ENCODE results near the gene HIPK2. TPM values are rescaled to one million over a fixed set of nuclear protein-coding genes. Genes with fewer than 3 reads are reported as not detected.
A peak's percentile ranks its signal among the peaks of the same experiment; 100 is the strongest.

Gene HIPK2
- total RNA-seq, 2 donors from 2014 or later, result 49.4 to 68.5 TPM

DNA sequence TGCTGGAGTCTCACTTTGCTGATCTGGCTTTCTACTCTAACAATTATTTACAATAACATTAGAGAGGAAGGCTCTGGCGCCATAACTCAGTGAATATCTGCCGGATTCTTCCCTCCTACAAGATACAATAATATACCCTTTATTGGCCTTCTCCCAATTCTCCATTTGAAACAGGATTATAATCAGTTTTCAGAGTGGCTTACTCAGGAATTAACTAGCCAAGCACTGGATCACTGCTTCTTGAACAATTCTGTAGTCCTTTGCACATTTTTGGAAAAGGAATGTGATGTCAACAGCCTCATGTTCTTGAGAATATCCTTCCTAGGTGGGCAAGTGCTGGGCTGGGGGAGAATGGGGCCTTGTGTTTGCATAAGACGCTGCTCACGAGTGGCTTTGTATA is 125.9 kb downstream of the HIPK2 start:
- Histone ChIP-seq H3K4me1 (ENCODE audit: control insufficient read depth in 1 of 2, low read depth in 2 of 2) (peaks cover 0 to 20% of the 10 kb centered on the region in 2 donors), H3K9me3 (no peaks in the 10 kb centered on the region), H3K27ac (no peak overlapping the region), H3K4me3 (no peak overlapping the region), H3K27me3 (replicated peaks; ENCODE audit: insufficient read depth) (no peaks in the 10 kb centered on the region), H3K36me3 (peaks cover 3% of the 10 kb centered on the region)
- no peak for ATAC-seq (ENCODE audit: insufficient number of reproducible peaks, low FRiP score, low read depth)
- DNase-seq (ENCODE audit: low spot score), result no peak
- TF ChIP-seq, protein P1, sequence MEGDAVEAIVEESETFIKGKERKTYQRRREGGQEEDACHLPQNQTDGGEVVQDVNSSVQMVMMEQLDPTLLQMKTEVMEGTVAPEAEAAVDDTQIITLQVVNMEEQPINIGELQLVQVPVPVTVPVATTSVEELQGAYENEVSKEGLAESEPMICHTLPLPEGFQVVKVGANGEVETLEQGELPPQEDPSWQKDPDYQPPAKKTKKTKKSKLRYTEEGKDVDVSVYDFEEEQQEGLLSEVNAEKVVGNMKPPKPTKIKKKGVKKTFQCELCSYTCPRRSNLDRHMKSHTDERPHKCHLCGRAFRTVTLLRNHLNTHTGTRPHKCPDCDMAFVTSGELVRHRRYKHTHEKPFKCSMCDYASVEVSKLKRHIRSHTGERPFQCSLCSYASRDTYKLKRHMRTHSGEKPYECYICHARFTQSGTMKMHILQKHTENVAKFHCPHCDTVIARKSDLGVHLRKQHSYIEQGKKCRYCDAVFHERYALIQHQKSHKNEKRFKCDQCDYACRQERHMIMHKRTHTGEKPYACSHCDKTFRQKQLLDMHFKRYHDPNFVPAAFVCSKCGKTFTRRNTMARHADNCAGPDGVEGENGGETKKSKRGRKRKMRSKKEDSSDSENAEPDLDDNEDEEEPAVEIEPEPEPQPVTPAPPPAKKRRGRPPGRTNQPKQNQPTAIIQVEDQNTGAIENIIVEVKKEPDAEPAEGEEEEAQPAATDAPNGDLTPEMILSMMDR (IDR thresholded peaks at IDR 0.05), result no peak

DNA sequence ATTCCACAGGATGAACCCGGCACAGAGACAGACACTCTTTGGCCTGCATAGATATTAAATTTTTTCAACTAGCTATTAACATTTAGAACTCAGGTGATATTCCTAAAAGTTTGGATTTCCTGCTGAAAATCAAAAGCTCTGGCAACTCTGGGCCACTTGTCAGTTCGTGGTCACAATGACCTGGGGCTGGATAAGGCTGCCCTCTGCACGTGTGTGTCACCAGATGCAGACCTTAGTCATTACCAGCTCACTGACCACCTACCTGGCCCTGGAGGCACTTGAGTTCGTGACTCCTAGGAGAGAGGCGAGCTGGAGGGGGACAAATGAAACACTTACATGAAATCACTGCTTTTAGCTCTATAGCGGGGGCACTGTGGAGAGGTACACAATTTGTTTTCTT is 126.5 kb downstream of the HIPK2 start:
- Histone ChIP-seq H3K27me3 (replicated peaks; ENCODE audit: insufficient read depth) (no peaks in the 10 kb centered on the region), H3K4me3 (no peak overlapping the region), H3K4me1 (ENCODE audit: control insufficient read depth in 1 of 2, low read depth in 2 of 2) (peaks cover 5 to 20% of the 10 kb centered on the region in 2 donors), H3K27ac (no peak overlapping the region), H3K36me3 (peaks cover 3% of the 10 kb centered on the region), H3K9me3 (no peaks in the 10 kb centered on the region)
- DNase-seq (ENCODE audit: low spot score) (no peak), ATAC-seq (ENCODE audit: insufficient number of reproducible peaks, low FRiP score, low read depth) (no peak)
- TF ChIP-seq, protein P1 (IDR thresholded peaks at IDR 0.05), result no peak

DNA sequence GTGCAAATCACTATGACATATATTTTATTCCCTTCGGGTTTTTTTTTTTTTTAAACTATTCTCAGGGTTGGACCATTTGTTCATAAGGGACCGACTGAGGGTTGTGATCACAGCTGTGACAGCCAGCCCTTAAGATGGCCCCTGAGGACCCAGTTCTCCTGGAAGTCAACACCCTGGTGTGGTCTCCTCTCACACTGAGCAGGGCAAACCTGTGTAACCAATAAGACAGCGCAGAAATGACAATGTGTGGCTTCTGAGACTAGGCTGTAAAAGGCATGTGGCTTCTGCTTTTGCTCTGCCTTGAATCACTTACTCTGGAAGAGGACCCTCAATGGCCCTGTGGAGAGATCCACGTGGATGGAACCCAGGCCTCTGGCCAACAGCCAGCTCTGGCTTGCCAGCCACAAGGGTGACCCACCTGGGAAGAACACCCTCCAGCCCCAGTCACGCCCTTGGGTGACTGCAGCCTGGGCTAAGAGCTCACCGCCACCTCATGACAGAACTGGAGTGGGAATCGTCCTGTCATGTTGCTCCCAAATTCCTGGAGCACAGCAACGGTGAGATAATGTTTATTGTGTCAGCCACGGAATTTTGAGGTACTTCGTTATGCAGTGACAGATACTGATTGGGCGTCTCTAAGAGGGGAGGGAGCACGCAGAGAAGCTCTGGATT is 127.2 kb downstream of the HIPK2 start:
- no peak overlapping the region for H3K27ac ChIP-seq
- no peaks in the 10 kb centered on the region for H3K27me3 ChIP-seq (replicated peaks; ENCODE audit: insufficient read depth)
- ATAC-seq (ENCODE audit: insufficient number of reproducible peaks, low FRiP score, low read depth) (no peak), DNase-seq (ENCODE audit: low spot score) (no peak)
- peaks cover 6 to 24% of the 10 kb centered on the region in 2 donors for H3K4me1 ChIP-seq (ENCODE audit: control insufficient read depth in 1 of 2, low read depth in 2 of 2)
- TF ChIP-seq, protein P1 (IDR thresholded peaks at IDR 0.05), result no peak
- no peaks in the 10 kb centered on the region for H3K9me3 ChIP-seq
- H3K36me3 ChIP-seq, result peaks cover 3% of the 10 kb centered on the region
- H3K4me3 ChIP-seq, result no peak overlapping the region

DNA sequence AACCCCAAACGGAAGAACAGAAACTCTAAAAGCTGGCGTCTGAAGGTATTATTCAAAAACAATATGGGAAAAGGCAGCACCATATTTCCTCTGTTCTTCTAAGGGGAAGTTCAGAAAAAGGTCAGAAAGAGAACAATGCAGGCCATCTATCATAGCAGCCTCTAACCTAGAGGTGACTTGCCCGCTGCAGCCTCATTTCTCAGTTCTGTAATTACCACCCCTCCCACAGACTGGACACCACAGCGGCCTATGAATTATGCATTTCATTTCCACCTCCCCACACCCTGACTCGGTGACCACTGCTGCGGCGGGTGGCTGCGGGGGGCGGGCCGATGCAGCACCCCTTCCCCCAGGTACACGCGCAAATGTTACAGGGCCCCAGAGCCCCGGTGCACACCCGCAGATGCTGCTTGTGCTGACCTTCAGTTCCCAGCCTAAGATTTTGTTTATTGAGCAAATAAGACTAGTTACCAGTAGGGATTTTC is 128.8 kb downstream of the HIPK2 start:
- ATAC-seq (ENCODE audit: insufficient number of reproducible peaks, low FRiP score, low read depth) (no peak), DNase-seq (ENCODE audit: low spot score) (no peak)
- H3K4me1 ChIP-seq (ENCODE audit: control insufficient read depth in 1 of 2, low read depth in 2 of 2), result peaks cover 9 to 30% of the 10 kb centered on the region in 2 donors
- H3K4me3 ChIP-seq, result peak overlapping the region; percentile 10
- no peak overlapping the region for H3K27ac ChIP-seq
- no peaks in the 10 kb centered on the region for H3K27me3 ChIP-seq (replicated peaks; ENCODE audit: insufficient read depth)
- H3K9me3 ChIP-seq, result no peaks in the 10 kb centered on the region
- TF ChIP-seq, protein P1 (IDR thresholded peaks at IDR 0.05), result no peak
- H3K36me3 ChIP-seq, result no peaks in the 10 kb centered on the region

DNA sequence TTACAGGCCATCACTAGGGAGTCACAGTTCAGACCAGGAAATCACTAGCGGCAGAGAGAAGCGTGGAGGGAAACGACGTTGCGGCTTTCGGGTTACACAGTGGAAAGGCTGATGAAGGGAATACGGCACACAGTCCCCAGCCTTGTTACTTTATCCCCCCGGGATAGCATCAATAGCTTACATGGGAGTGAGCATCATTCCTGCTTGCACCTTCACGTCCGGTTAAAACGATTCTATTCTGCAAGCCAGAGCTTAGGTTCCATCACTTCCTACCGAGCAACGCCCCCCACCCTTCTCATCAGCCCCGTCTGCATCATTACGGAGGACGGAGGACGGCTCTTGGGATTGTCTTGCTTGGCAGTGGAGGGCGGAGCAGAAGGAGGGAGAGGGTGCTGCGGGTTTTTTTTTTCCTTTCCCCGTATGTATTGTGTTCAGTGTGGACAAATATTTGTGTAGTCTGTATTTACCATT is 129.4 kb downstream of the HIPK2 start:
- Histone ChIP-seq H3K9me3 (no peaks in the 10 kb centered on the region), H3K4me3 (peak overlapping the region; percentile 10), H3K27me3 (replicated peaks; ENCODE audit: insufficient read depth) (no peaks in the 10 kb centered on the region), H3K27ac (no peak overlapping the region), H3K36me3 (no peaks in the 10 kb centered on the region), H3K4me1 (ENCODE audit: control insufficient read depth in 1 of 2, low read depth in 2 of 2) (peaks cover 9 to 30% of the 10 kb centered on the region in 2 donors)
- DNase-seq (ENCODE audit: low spot score) (no peak), ATAC-seq (ENCODE audit: insufficient number of reproducible peaks, low FRiP score, low read depth) (no peak)
- TF ChIP-seq, protein P1 (IDR thresholded peaks at IDR 0.05), result no peak
